ENCODE data around the gene ACBD3.

- TF ChIP-seq, protein P1, sequence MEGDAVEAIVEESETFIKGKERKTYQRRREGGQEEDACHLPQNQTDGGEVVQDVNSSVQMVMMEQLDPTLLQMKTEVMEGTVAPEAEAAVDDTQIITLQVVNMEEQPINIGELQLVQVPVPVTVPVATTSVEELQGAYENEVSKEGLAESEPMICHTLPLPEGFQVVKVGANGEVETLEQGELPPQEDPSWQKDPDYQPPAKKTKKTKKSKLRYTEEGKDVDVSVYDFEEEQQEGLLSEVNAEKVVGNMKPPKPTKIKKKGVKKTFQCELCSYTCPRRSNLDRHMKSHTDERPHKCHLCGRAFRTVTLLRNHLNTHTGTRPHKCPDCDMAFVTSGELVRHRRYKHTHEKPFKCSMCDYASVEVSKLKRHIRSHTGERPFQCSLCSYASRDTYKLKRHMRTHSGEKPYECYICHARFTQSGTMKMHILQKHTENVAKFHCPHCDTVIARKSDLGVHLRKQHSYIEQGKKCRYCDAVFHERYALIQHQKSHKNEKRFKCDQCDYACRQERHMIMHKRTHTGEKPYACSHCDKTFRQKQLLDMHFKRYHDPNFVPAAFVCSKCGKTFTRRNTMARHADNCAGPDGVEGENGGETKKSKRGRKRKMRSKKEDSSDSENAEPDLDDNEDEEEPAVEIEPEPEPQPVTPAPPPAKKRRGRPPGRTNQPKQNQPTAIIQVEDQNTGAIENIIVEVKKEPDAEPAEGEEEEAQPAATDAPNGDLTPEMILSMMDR (IDR thresholded peaks at IDR 0.05) = no peak
- TF ChIP-seq POLR2A (IDR thresholded peaks at IDR 0.05) = no peak
Measured at GRCh38 chr1:226207048-226207447, 20.5 kb upstream of the ACBD3 start.

All from Peyer's patch (tissue), 4 donors.